Cardiac muscle cell (in vitro differentiated cells and primary cell): ENCODE measurements around the gene HEATR3. TPM values are rescaled to one million over a fixed set of nuclear protein-coding genes. Genes with fewer than 3 reads are reported as not detected.

Source experiments
- DNase-seq, 2 donors: peaks; one replicate each; pipeline versions ENCODE4 v3.0.0 to v3.0.0-alpha.2; 2010 to 2017; ENCODE audit warnings: low read depth in 1 of 2, low spot score in 1 of 2
- H3K27ac ChIP-seq: fragments of 200-600 bp; sonication (generic); 2 replicates; pipeline ENCODE4 v1.5.1; 2016
- H3K27me3 ChIP-seq: fragments of 200-600 bp; sonication (generic); 2 replicates; pipeline ENCODE4 v1.6.0; 2016; ENCODE audit warnings: control low read depth
- H3K36me3 ChIP-seq: fragments of 200-600 bp; sonication (generic); 2 replicates; pipeline ENCODE4 v1.5.1; 2016; ENCODE audit warnings: control low read depth
- H3K4me1 ChIP-seq: fragments of 200-600 bp; sonication (generic); 2 replicates; pipeline ENCODE4 v1.8.1; 2017; ENCODE audit warnings: low read depth, mild to moderate bottlenecking, mixed run types
- H3K4me3 ChIP-seq: fragments of 200-600 bp; sonication (generic); 2 replicates; pipeline ENCODE4 v1.5.1; 2016; ENCODE audit warnings: mild to moderate bottlenecking
- H3K9me3 ChIP-seq: fragments of 200-600 bp; sonication (generic); 2 replicates; pipeline ENCODE4 v1.5.1; 2017; ENCODE audit warnings: low read depth, mild to moderate bottlenecking, control low read depth
- polyA plus RNA-seq: library from polyadenylated mRNA; unstranded; fragments of >200 nt; fragmentation: Nextera tagmentation; extraction: Ambion mirVana; gene quantifications from 2 replicates; pipeline ENCODE4 v1.2.1, GENCODE V29; 2016
- total RNA-seq: library from RNA; depleted of rRNA; stranded (reverse); fragments of >200 nt; gene quantifications from 2 replicates; pipeline ENCODE4 v1.2.3, GENCODE V29; 2016
- TF ChIP-seq, protein P1 (sequence below): IDR thresholded peaks from 2 replicates; pipeline ENCODE4 v1.5.1; 2012; ENCODE audit warnings: low read depth, mild to moderate bottlenecking, low read length

Gene HEATR3
- total and polyA plus RNA-seq, 2 experiments from 2014 or later: 10.7 to 23.9 TPM

DNA sequence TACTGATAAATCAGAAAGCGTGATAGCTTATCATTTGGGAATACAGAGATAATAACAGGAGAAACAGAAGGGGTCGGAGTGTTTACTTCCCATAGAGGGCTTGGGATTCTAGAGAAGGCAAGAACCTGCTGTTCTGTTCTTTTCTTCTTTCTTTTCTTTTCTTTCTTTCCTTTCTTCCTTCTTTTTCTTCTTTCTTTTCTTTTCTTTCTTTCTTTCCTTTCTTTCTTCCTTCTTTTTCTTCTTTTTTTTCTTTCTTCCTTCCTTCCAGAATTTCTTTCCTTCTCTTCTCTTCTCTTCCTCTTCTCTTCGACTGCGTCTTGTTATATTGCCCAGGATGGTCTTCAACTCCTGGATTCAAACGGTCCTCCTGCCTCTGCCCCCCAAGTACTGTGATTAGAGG is 22.4 kb upstream of the HEATR3 start:
- H3K4me3 ChIP-seq: no peak overlapping the region
- no peaks in the 10 kb centered on the region for H3K27me3 ChIP-seq
- H3K27ac ChIP-seq: no peak overlapping the region
- H3K9me3 ChIP-seq: no peaks in the 10 kb centered on the region
- TF ChIP-seq, protein P1, sequence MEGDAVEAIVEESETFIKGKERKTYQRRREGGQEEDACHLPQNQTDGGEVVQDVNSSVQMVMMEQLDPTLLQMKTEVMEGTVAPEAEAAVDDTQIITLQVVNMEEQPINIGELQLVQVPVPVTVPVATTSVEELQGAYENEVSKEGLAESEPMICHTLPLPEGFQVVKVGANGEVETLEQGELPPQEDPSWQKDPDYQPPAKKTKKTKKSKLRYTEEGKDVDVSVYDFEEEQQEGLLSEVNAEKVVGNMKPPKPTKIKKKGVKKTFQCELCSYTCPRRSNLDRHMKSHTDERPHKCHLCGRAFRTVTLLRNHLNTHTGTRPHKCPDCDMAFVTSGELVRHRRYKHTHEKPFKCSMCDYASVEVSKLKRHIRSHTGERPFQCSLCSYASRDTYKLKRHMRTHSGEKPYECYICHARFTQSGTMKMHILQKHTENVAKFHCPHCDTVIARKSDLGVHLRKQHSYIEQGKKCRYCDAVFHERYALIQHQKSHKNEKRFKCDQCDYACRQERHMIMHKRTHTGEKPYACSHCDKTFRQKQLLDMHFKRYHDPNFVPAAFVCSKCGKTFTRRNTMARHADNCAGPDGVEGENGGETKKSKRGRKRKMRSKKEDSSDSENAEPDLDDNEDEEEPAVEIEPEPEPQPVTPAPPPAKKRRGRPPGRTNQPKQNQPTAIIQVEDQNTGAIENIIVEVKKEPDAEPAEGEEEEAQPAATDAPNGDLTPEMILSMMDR: no peak
- H3K4me1 ChIP-seq: no peaks in the 10 kb centered on the region
- no peak for DNase-seq
- H3K36me3 ChIP-seq: no peaks in the 10 kb centered on the region

DNA sequence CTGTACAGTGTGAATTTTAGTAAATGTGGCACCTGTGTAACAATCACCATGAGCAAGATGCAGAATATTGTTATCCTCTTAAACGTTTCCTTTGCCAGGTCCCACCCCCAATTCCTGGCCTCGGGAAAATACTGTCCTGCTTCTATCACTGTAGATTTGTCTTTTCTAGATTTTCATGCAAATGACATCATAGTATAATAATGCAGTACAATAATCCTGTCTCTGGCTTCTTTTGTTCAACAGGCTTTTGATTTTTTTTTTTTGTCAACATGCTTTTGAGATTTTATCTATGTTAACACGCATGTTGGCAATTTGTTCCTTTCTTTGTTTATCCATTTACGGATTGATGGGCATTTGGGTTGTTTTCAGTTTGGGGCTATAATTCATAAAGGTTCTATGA is 20.4 kb upstream of the HEATR3 start:
- TF ChIP-seq, protein P1: no peak
- no peak overlapping the region for H3K27ac ChIP-seq
- H3K4me1 ChIP-seq: no peaks in the 10 kb centered on the region
- no peaks in the 10 kb centered on the region for H3K27me3 ChIP-seq
- DNase-seq: no peak
- no peak overlapping the region for H3K4me3 ChIP-seq
- H3K36me3 ChIP-seq: no peaks in the 10 kb centered on the region
- no peaks in the 10 kb centered on the region for H3K9me3 ChIP-seq

DNA sequence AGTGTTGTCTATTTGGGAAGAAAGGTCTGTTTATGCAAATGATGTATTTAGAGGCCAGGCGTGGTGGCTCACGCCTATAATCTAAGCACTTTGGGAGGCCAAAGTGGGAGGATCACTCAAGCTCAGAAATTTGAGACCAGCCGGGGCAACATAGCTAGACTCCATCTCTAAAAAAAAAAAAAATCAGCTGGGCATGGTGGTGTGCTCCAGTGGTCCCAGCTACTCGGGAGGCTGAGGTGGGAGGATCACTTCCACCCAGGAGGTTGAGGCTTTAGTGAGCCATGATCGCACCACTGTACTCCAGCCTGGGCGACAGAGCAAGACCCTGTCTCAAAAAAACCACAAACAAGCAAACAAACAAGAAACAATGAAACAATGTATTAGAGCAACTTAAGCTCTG is 18.9 kb upstream of the HEATR3 start:
- no peak overlapping the region for H3K4me3 ChIP-seq
- H3K4me1 ChIP-seq: no peaks in the 10 kb centered on the region
- TF ChIP-seq, protein P1: no peak
- no peaks in the 10 kb centered on the region for H3K9me3 ChIP-seq
- no peak for DNase-seq
- H3K27me3 ChIP-seq: no peaks in the 10 kb centered on the region
- no peak overlapping the region for H3K27ac ChIP-seq
- H3K36me3 ChIP-seq: no peaks in the 10 kb centered on the region

DNA sequence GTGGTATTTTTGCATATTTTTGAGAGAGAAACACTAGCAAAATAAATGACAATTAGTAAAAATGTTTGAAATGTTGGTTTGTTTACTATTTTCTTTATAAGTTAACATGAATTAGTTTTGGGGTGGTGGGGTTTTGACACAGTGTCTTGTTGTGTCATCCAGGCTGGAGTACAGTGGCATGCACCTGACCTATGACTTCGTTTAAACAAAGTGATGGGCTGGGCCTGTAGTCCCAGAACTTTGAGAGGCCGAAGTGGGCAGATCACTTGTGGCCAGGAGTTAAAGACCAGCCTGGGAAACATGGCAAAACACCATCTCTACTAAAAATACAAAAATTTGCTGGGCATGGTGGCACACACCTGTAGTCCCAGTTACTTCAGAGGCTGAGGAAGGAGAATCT is 17.9 kb upstream of the HEATR3 start:
- no peaks in the 10 kb centered on the region for H3K4me1 ChIP-seq
- H3K27me3 ChIP-seq: no peaks in the 10 kb centered on the region
- TF ChIP-seq, protein P1: no peak
- no peak for DNase-seq
- H3K9me3 ChIP-seq: no peaks in the 10 kb centered on the region
- no peaks in the 10 kb centered on the region for H3K36me3 ChIP-seq
- H3K27ac ChIP-seq: no peak overlapping the region
- no peak overlapping the region for H3K4me3 ChIP-seq

DNA sequence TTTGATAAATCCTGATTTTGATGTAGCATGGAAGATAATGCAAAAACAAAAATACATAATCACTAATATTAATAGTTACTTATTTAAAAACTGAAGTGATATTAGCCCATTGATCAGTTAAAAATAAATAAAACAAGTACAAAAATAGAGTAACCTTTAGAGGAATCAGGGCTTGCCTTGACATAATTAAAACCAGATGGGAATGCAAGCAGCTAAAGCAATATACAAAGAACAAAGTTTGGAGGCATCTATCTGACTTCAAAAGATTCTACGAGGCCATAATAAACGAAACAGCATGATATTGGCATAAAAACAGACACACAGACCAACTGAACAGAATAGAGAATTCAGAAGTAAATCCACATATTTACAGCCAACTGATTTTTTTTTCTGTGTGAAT is 15.0 kb upstream of the HEATR3 start:
- H3K9me3 ChIP-seq: no peaks in the 10 kb centered on the region
- H3K36me3 ChIP-seq: no peaks in the 10 kb centered on the region
- no peaks in the 10 kb centered on the region for H3K4me1 ChIP-seq
- H3K4me3 ChIP-seq: no peak overlapping the region
- DNase-seq: no peak
- TF ChIP-seq, protein P1: no peak
- no peak overlapping the region for H3K27ac ChIP-seq
- no peaks in the 10 kb centered on the region for H3K27me3 ChIP-seq

DNA sequence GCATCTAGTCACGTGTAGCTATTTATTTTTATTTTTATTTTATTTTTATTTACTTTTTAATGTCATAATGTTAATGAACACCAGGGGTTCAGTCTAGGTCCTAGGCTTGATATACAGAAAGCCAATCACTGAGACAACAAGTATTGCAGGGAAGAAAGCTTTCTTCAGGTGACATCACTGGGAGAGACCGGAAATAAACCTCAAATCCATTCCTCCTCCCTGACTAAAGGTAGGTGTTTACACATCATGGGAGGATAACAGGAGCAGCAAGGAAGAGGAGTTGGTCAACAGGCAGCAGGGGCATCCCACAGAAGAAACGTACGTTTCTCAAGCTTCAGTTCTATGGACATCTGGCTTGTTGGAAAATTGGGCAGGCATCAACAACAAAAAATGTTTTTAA is 9.5 kb upstream of the HEATR3 start:
- TF ChIP-seq, protein P1: no peak
- Histone ChIP-seq H3K4me1 (no peaks in the 10 kb centered on the region), H3K36me3 (no peaks in the 10 kb centered on the region), H3K27ac (no peak overlapping the region), H3K9me3 (no peaks in the 10 kb centered on the region), H3K27me3 (no peaks in the 10 kb centered on the region), H3K4me3 (no peak overlapping the region)
- DNase-seq: no peak
